H9 (cell line): ENCODE results near the gene SPATA31E1. TPM values are rescaled to one million over a fixed set of nuclear protein-coding genes. Genes with fewer than 3 reads are reported as not detected.

Experiments used
- DNase-seq: peaks from one replicate; pipeline ENCODE4 v3.0.0-alpha.2; 2017
- H2AFZ ChIP-seq: one replicate; pipeline ENCODE4 v1.6.1; 2013; ENCODE audit warnings: mild to moderate bottlenecking, low read length, control low read depth, moderate library complexity
- H2AK5ac ChIP-seq: 2 replicates; pipeline ENCODE4 v1.6.1; 2013; ENCODE audit warnings: low read length, control low read depth, mixed read lengths; ENCODE audit not compliant: insufficient read length
- H2BK120ac ChIP-seq: one replicate; pipeline ENCODE4 v1.6.1; 2013; ENCODE audit warnings: low read depth, mild to moderate bottlenecking, low read length, control low read depth, inconsistent platforms; ENCODE audit not compliant: poor library complexity, severe bottlenecking
- H2BK12ac ChIP-seq: 2 replicates; pipeline ENCODE4 v1.6.1; 2013; ENCODE audit warnings: low read length, control low read depth, mixed read lengths, low read depth; ENCODE audit not compliant: insufficient read length
- H2BK15ac ChIP-seq: 2 replicates; pipeline ENCODE4 v1.6.1; 2013; ENCODE audit warnings: low read depth, low read length, control low read depth
- H2BK20ac ChIP-seq: one replicate; pipeline ENCODE4 v1.6.1; 2013; ENCODE audit warnings: low read depth, mild to moderate bottlenecking, low read length, control low read depth, inconsistent platforms; ENCODE audit not compliant: poor library complexity, severe bottlenecking
- H2BK5ac ChIP-seq: 2 replicates; pipeline ENCODE4 v1.6.1; 2013; ENCODE audit warnings: low read length, control low read depth, mixed read lengths; ENCODE audit not compliant: insufficient read length
- H3K14ac ChIP-seq: 2 replicates; pipeline ENCODE4 v1.6.1; 2013; ENCODE audit warnings: low read length, control low read depth; ENCODE audit not compliant: insufficient read depth
- H3K18ac ChIP-seq: 2 replicates; pipeline ENCODE4 v1.6.1; 2013; ENCODE audit warnings: low read depth, mild to moderate bottlenecking, mixed read lengths, low read length, control low read depth; ENCODE audit not compliant: insufficient read length
- H3K23ac ChIP-seq: 2 replicates; pipeline ENCODE4 v1.6.1; 2013; ENCODE audit warnings: low read length, control low read depth, mixed read lengths, low read depth; ENCODE audit not compliant: insufficient read length
- H3K23me2 ChIP-seq: 2 replicates; pipeline ENCODE4 v1.6.1; 2013; ENCODE audit warnings: low read depth, mild to moderate bottlenecking, mixed read lengths, low read length, control low read depth; ENCODE audit not compliant: insufficient read length, poor library complexity, severe bottlenecking
- H3K27ac ChIP-seq: 2 replicates; pipeline ENCODE4 v1.5.1; 2013; ENCODE audit warnings: low read length, control low read depth, mixed read lengths, low read depth; ENCODE audit not compliant: insufficient read length
- H3K27me3 ChIP-seq: 2 replicates; pipeline ENCODE4 v1.6.1; 2013; ENCODE audit warnings: low read length, control low read depth, inconsistent platforms; ENCODE audit not compliant: insufficient read depth
- H3K4ac ChIP-seq: 2 replicates; pipeline ENCODE4 v1.6.1; 2013; ENCODE audit warnings: low read depth, mild to moderate bottlenecking, control low read depth, inconsistent platforms, low read length, moderate library complexity
- H3K4me1 ChIP-seq: 2 replicates; pipeline ENCODE4 v1.6.1; 2013; ENCODE audit warnings: low read length, control low read depth, inconsistent platforms; ENCODE audit not compliant: insufficient read depth
- H3K4me2 ChIP-seq: 2 replicates; pipeline ENCODE4 v1.6.1; 2013; ENCODE audit warnings: low read length, control low read depth, mixed read lengths; ENCODE audit not compliant: insufficient read length, insufficient read depth
- H3K56ac ChIP-seq: 2 replicates; pipeline ENCODE4 v1.6.1; 2013; ENCODE audit warnings: low read depth, mild to moderate bottlenecking, mixed read lengths, low read length, control low read depth; ENCODE audit not compliant: insufficient read length
- H3K79me1 ChIP-seq: 2 replicates; pipeline ENCODE4 v1.6.1; 2013; ENCODE audit warnings: low read depth, mild to moderate bottlenecking, moderate library complexity, low read length, control low read depth, inconsistent platforms; ENCODE audit not compliant: insufficient read depth, poor library complexity, severe bottlenecking
- H3K79me2 ChIP-seq: 2 replicates; pipeline ENCODE4 v1.6.1; 2013; ENCODE audit warnings: low read length, control low read depth, inconsistent platforms; ENCODE audit not compliant: insufficient read depth
- H3K9ac ChIP-seq: 2 replicates; pipeline ENCODE4 v1.6.1; 2013; ENCODE audit warnings: low read length, control low read depth, mixed read lengths; ENCODE audit not compliant: insufficient read length; ENCODE audit errors: extremely low read depth
- H3K9me3 ChIP-seq: one replicate; pipeline ENCODE4 v1.6.1; 2013; ENCODE audit warnings: low read depth, low read length, inconsistent platforms; ENCODE audit not compliant: control insufficient read depth
- H3T11ph ChIP-seq: one replicate; pipeline ENCODE4 v1.6.1; 2013; ENCODE audit warnings: mild to moderate bottlenecking, low read length, control low read depth, inconsistent platforms
- H4K20me1 ChIP-seq: one replicate; pipeline ENCODE4 v1.6.1; 2013; ENCODE audit not compliant: control insufficient read depth, insufficient read length, insufficient read depth
- H4K5ac ChIP-seq: 2 replicates; pipeline ENCODE4 v1.6.1; 2013; ENCODE audit warnings: low read depth, mild to moderate bottlenecking, mixed read lengths, low read length, control low read depth; ENCODE audit not compliant: insufficient read length
- H4K8ac ChIP-seq: replicated peaks from 2 replicates; pipeline ENCODE4 v1.6.1; 2013; ENCODE audit warnings: low read length, control low read depth, mixed read lengths, low read depth; ENCODE audit not compliant: insufficient read length
- H4K91ac ChIP-seq: 2 replicates; pipeline ENCODE4 v1.6.1; 2013; ENCODE audit warnings: low read depth, mild to moderate bottlenecking, moderate library complexity, mixed read lengths, low read length, control low read depth; ENCODE audit not compliant: insufficient read length
- H3K27ac Mint-ChIP-seq, 3 experiments: 2 replicates in 2 of 3; 3 replicates in 1 of 3; pipeline ENCODE4 v1.8.0; 2020 to 2021; ENCODE audit warnings: mixed read lengths in 3 of 3, mild to moderate bottlenecking in 1 of 3, moderate library complexity in 1 of 3
- H3K27me3 Mint-ChIP-seq: 2 replicates; pipeline ENCODE4 v1.8.0; 2021; ENCODE audit warnings: low read depth, mild to moderate bottlenecking, moderate library complexity, mixed read lengths
- H3K36me3 Mint-ChIP-seq, 3 experiments: 2 replicates in 2 of 3; 3 replicates in 1 of 3; pipeline ENCODE4 v1.8.0; 2020 to 2021; ENCODE audit warnings: low read depth in 3 of 3, mixed read lengths in 3 of 3; ENCODE audit not compliant: insufficient read depth in 1 of 3
- H3K4me1 Mint-ChIP-seq, 2 experiments: 2 replicates each; pipeline ENCODE4 v1.8.0; 2020; ENCODE audit warnings: mixed read lengths in 2 of 2
- H3K4me3 Mint-ChIP-seq, 2 experiments: 2 replicates in 1 of 2; 3 replicates in 1 of 2; pipeline ENCODE4 v1.8.0; 2020 to 2021; ENCODE audit warnings: mild to moderate bottlenecking in 2 of 2, mixed read lengths in 2 of 2, moderate library complexity in 1 of 2
- H3K9me3 Mint-ChIP-seq, 2 experiments: 2 replicates in 1 of 2; 3 replicates in 1 of 2; pipeline ENCODE4 v1.8.0; 2020; ENCODE audit warnings: mild to moderate bottlenecking in 2 of 2, mixed read lengths in 2 of 2, moderate library complexity in 1 of 2
- CTCF ChIP-seq: fragments of 200-600 bp; sonication (generic); conservative IDR thresholded peaks from 3 replicates; pipeline ENCODE4 v1.8.0; 2021; ENCODE audit warnings: antibody characterized with exemption, mild to moderate bottlenecking
- WGBS: extraction: QIAGEN DNeasy Blood & Tissue Kit; methylation state at CpG from one replicate; pipeline ENCODE4 v1.1.7; 2013; ENCODE audit warnings: missing lambda C conversion rate, low lambda C conversion rate, mixed read lengths; ENCODE audit not compliant: insufficient read length; ENCODE audit errors: extremely low coverage; 5-methylcytosine and 5-hydroxymethylcytosine counted together
- total RNA-seq: library from RNA; stranded (reverse); gene quantifications from 2 replicates; pipeline ENCODE4 v1.2.1, GENCODE V29; 2021

SPATA31E1 gene
- total RNA-seq, 1 experiment from 2014 or later = 0.09 TPM

- no peaks in the 10 kb centered on the region for H3K27me3 ChIP-seq
- no peaks in the 10 kb centered on the region for H3K23me2 ChIP-seq
- DNase-seq = no peak
- no peak overlapping the region for H4K5ac ChIP-seq
- no peak overlapping the region for H2BK5ac ChIP-seq
- no peaks in the 10 kb centered on the region for H3K4me1 ChIP-seq
- H2BK120ac ChIP-seq = no peak overlapping the region
- no peak overlapping the region for H3K23ac ChIP-seq
- peaks cover 11 to 14% of the 10 kb centered on the region in 2 experiments for H3K9me3 Mint-ChIP-seq
- H2BK12ac ChIP-seq = no peak overlapping the region
- H4K8ac ChIP-seq = no peak overlapping the region
- no peak for TF ChIP-seq CTCF
- H3T11ph ChIP-seq = no peak overlapping the region
- H4K20me1 ChIP-seq = no peaks in the 10 kb centered on the region
- no peak overlapping the region for H3K4me3 Mint-ChIP-seq
- no peak overlapping the region for H2BK15ac ChIP-seq
- peaks cover 2% of the 10 kb centered on the region; the same call in 1 of the 2 replicates for H3K27me3 Mint-ChIP-seq
- no peak overlapping the region for H3K9ac ChIP-seq
- no peak overlapping the region for H3K14ac ChIP-seq
- no peak overlapping the region for H2BK20ac ChIP-seq
- no peak overlapping the region for H3K18ac ChIP-seq
- H2AFZ ChIP-seq = no peak overlapping the region
- H4K91ac ChIP-seq = no peak overlapping the region
- peaks cover 7 to 18% (median 12%) of the 10 kb centered on the region in 3 experiments; a peak in 6 of 7 replicates for H3K36me3 Mint-ChIP-seq
- no peak overlapping the region for H3K27ac ChIP-seq
- no peaks in the 10 kb centered on the region for H3K79me2 ChIP-seq
- H3K4me1 Mint-ChIP-seq = peaks cover 15 to 17% of the 10 kb centered on the region in 2 experiments
- H3K4ac ChIP-seq = no peak overlapping the region
- no peak overlapping the region for H3K27ac Mint-ChIP-seq
- H3K4me2 ChIP-seq = no peak overlapping the region
- H2AK5ac ChIP-seq = no peak overlapping the region
- H3K79me1 ChIP-seq = no peaks in the 10 kb centered on the region
- WGBS = no CpG with 5 or more reads among the region's 5 CpGs
- no peaks in the 10 kb centered on the region for H3K9me3 ChIP-seq
- no peak overlapping the region for H3K56ac ChIP-seq
Measured at GRCh38 chr9:87854580-87854955, 28.1 kb upstream of the SPATA31E1 start.
